Prostate gland (tissue), 2 donors: ENCODE results near the gene FRMD4A. TPM values are rescaled to one million over a fixed set of nuclear protein-coding genes. Genes with fewer than 3 reads are reported as not detected.

ENCODE experiments used
- DNase-seq: peaks from one replicate; pipeline ENCODE4 v3.0.0-alpha.2; 2019; ENCODE audit warnings: low spot score
- H3K27ac ChIP-seq, 2 donors: fragments of 200-600 bp; sonication (generic); 2 replicates each; pipeline ENCODE4 v1.5.1; 2017 to 2019
- H3K27me3 ChIP-seq: fragments of 200-600 bp; sonication (generic); replicated peaks from 2 replicates; pipeline ENCODE4 v1.5.1; 2019; ENCODE audit not compliant: insufficient read depth
- H3K36me3 ChIP-seq, 2 donors: fragments of 200-600 bp; sonication (generic); 1 replicate in 1 of 2; 2 replicates in 1 of 2; pipeline versions ENCODE4 v1.5.1 to v1.8.1; 2017 to 2019
- H3K4me1 ChIP-seq: fragments of 200-600 bp; sonication (generic); replicated peaks from 2 replicates; pipeline ENCODE4 v1.5.1; 2019
- H3K4me3 ChIP-seq, 2 donors: fragments of 200-600 bp; sonication (generic); 2 replicates each; pipeline ENCODE4 v1.5.1; 2017 to 2019
- H3K9me3 ChIP-seq: fragments of 200-600 bp; sonication (generic); 2 replicates; pipeline ENCODE4 v1.5.1; 2017
- CTCF ChIP-seq, 4 experiments: fragments of 200-600 bp in 2 of 4; fragments of 450-650 bp in 2 of 4; sonication (generic) in 2 of 4; IDR thresholded peaks; 1 replicate in 3 of 4; 2 replicates in 1 of 4; pipeline ENCODE4 v1.5.1; 2016 to 2019; ENCODE audit warnings: antibody characterized with exemption in 4 of 4, mild to moderate bottlenecking in 2 of 4, moderate library complexity in 2 of 4
- POLR2A ChIP-seq: fragments of 450-650 bp; IDR thresholded peaks from one replicate; pipeline ENCODE4 v1.6.1; 2016; ENCODE audit warnings: antibody characterized with exemption, mild to moderate bottlenecking
- POLR2AphosphoS5 ChIP-seq: sonication (generic); formaldehyde crosslinking; IDR thresholded peaks from one replicate; pipeline ENCODE4 v1.6.1; 2017; ENCODE audit warnings: antibody characterized with exemption
- WGBS: methylation state at CpG from one replicate; pipeline ENCODE4 v1.1.5; 2018; 5-methylcytosine and 5-hydroxymethylcytosine counted together
- intact Hi-C: fragments of 100-400 bp; cut with DNase I; formaldehyde crosslinking; loops from one replicate; pipeline ENCODE4 v1.14.2; 2022
- total RNA-seq, 2 donors: library from RNA; depleted of rRNA; stranded (reverse); fragments of >200 nt; gene quantifications; one replicate each; pipeline ENCODE4 v1.1.0, GENCODE V29; 2016

Gene FRMD4A
- total RNA-seq, 2 donors from 2014 or later = 38.0 to 53.2 TPM

GRCh38 chr10:13681528-13681927 lies 649.2 kb downstream of the FRMD4A start:
- H3K36me3 ChIP-seq = no peaks in the 10 kb centered on the region
- H3K4me1 ChIP-seq = peaks cover 7% of the 10 kb centered on the region
- H3K27ac ChIP-seq = no peak overlapping the region
- TF ChIP-seq CTCF (IDR thresholded peaks at IDR 0.05) (no peak), POLR2AphosphoS5 (no peak), POLR2A (no peak)
- no peak for DNase-seq
- no peaks in the 10 kb centered on the region for H3K9me3 ChIP-seq
- H3K27me3 ChIP-seq = no peaks in the 10 kb centered on the region
- H3K4me3 ChIP-seq = no peak overlapping the region
- intact Hi-C loops = no loop called here
- WGBS = 58% methylated on average over 4 of the region's 4 CpGs

GRCh38 chr10:13681095-13681494 lies 649.6 kb downstream of the FRMD4A start:
- H3K9me3 ChIP-seq = no peaks in the 10 kb centered on the region
- no peaks in the 10 kb centered on the region for H3K27me3 ChIP-seq
- peak; percentile 37 for DNase-seq
- 38% methylated on average over 4 of the region's 4 CpGs for WGBS
- intact Hi-C loops = no loop called here
- H3K36me3 ChIP-seq = no peaks in the 10 kb centered on the region
- H3K4me3 ChIP-seq = no peak overlapping the region
- H3K27ac ChIP-seq = no peak overlapping the region
- TF ChIP-seq POLR2A (no peak), POLR2AphosphoS5 (peak; percentile 52), CTCF (IDR thresholded peaks at IDR 0.05) (no peak)
- peaks cover 5% of the 10 kb centered on the region for H3K4me1 ChIP-seq

GRCh38 chr10:13678101-13678843 lies 652.5 kb downstream of the FRMD4A start:
- no peak for TF ChIP-seq POLR2AphosphoS5
- TF ChIP-seq CTCF (IDR thresholded peaks at IDR 0.05) = no peak
- TF ChIP-seq POLR2A = no peak
- no peaks in the 10 kb centered on the region for H3K4me1 ChIP-seq
- H3K27me3 ChIP-seq = no peaks in the 10 kb centered on the region

GRCh38 chr10:13674645-13675588 lies 655.8 kb downstream of the FRMD4A start:
- intact Hi-C loops = no loop called here
- no peaks in the 10 kb centered on the region for H3K27me3 ChIP-seq
- H3K4me3 ChIP-seq = no peak overlapping the region
- TF ChIP-seq POLR2AphosphoS5 (no peak), CTCF (IDR thresholded peaks at IDR 0.05) (no peak), POLR2A (no peak)
- no peak for DNase-seq
- 83% methylated on average over 20 of the region's 20 CpGs for WGBS
- no peaks in the 10 kb centered on the region for H3K4me1 ChIP-seq
- no peak overlapping the region for H3K27ac ChIP-seq
- H3K9me3 ChIP-seq = no peaks in the 10 kb centered on the region
- H3K36me3 ChIP-seq = peaks cover 0 to 5% of the 10 kb centered on the region in 2 donors

More at GRCh38 chr10:13678101-13678843, 652.5 kb downstream of the FRMD4A start:
- H3K27ac ChIP-seq = no peak overlapping the region
- no peaks in the 10 kb centered on the region for H3K9me3 ChIP-seq
- WGBS = 90% methylated on average over 13 of the region's 13 CpGs
- no peak overlapping the region for H3K4me3 ChIP-seq
- no peak for DNase-seq
- intact Hi-C loops = no loop called here
- H3K36me3 ChIP-seq = no peaks in the 10 kb centered on the region
